HG02610 (cell line): ENCODE data around the gene NPHP4.
"Not testable (repeated sequence)": the region's sequence is repeated elsewhere in the genome, so short reads cannot be mapped to it uniquely, and the experiment has no call there.

Experiments
- ATAC-seq: cut with Tn5 transposase; IDR thresholded peaks from one replicate; pipeline ENCODE4 v1.9.1; 2021; ENCODE audit warnings: mild to moderate bottlenecking, moderate library complexity; ENCODE audit not compliant: unreplicated experiment

Gene NPHP4

GRCh38 chr1:5936621-5937372, 55.4 kb downstream of the NPHP4 start:
- ATAC-seq, result no peak

GRCh38 chr1:5936126-5936525, 56.1 kb downstream of the NPHP4 start:
- no peak for ATAC-seq

- ATAC-seq, result no peak
Observed at GRCh38 chr1:5935026-5935425, 57.2 kb downstream of the NPHP4 start.

- no peak for ATAC-seq
Observed at GRCh38 chr1:5934058-5934884, 58.0 kb downstream of the NPHP4 start.

GRCh38 chr1:5933676-5934057, 58.6 kb downstream of the NPHP4 start:
- no peak for ATAC-seq

- no peak for ATAC-seq
Observed at GRCh38 chr1:5933050-5933449, 59.2 kb downstream of the NPHP4 start.

- no peak for ATAC-seq
Observed at GRCh38 chr1:5928714-5929400, 63.4 kb downstream of the NPHP4 start.

GRCh38 chr1:5927506-5928370, 64.5 kb downstream of the NPHP4 start:
- no peak for ATAC-seq

GRCh38 chr1:5926686-5927435, 65.4 kb downstream of the NPHP4 start:
- no peak for ATAC-seq

- ATAC-seq, result not testable (repeated sequence)
Observed at GRCh38 chr1:5922700-5923330, 69.4 kb downstream of the NPHP4 start.

- no peak for ATAC-seq
Observed at GRCh38 chr1:5921671-5922070, 70.6 kb downstream of the NPHP4 start.

- ATAC-seq, result no peak
Observed at GRCh38 chr1:5921129-5921528, 71.1 kb downstream of the NPHP4 start.

GRCh38 chr1:5920201-5920600, 72.0 kb downstream of the NPHP4 start:
- no peak for ATAC-seq

- ATAC-seq, result no peak
Observed at GRCh38 chr1:5918275-5918649, 74.0 kb downstream of the NPHP4 start.

- ATAC-seq, result no peak
Observed at GRCh38 chr1:5917591-5918274, 74.5 kb downstream of the NPHP4 start.

- no peak for ATAC-seq
Observed at GRCh38 chr1:5917281-5917590, 75.0 kb downstream of the NPHP4 start.

- no peak for ATAC-seq
Observed at GRCh38 chr1:5916572-5917280, 75.5 kb downstream of the NPHP4 start.
